ENCODE data around the gene DNTTIP2.

DNTTIP2 gene

GRCh38 chr1:93817819-93818569 lies 61.0 kb downstream of the DNTTIP2 start:
- Histone ChIP-seq H3K4me1 (ENCODE audit: control insufficient read depth in 1 of 2, insufficient read depth in 2 of 2, low read length in 2 of 2) (peaks cover 5 to 16% of the 10 kb centered on the region in 2 donors), H3K4me3 (ENCODE audit: low read depth in 1 of 2, low read length in 2 of 2) (no peak overlapping the region), H3K27me3 (ENCODE audit: low read depth, low read length) (no peaks in the 10 kb centered on the region), H3K27ac (ENCODE audit: low read length) (no peak overlapping the region), H3K36me3 (ENCODE audit: control insufficient read depth in 1 of 2, insufficient read depth in 2 of 2, low read length in 2 of 2) (no peaks in the 10 kb centered on the region), H3K9me3 (ENCODE audit: control insufficient read depth in 1 of 2, low read length in 2 of 2) (no peaks in the 10 kb centered on the region)

GRCh38 chr1:93816970-93817678 lies 61.9 kb downstream of the DNTTIP2 start:
- no peak overlapping the region for H3K4me3 ChIP-seq (ENCODE audit: low read depth in 1 of 2, low read length in 2 of 2)
- H3K4me1 ChIP-seq (ENCODE audit: control insufficient read depth in 1 of 2, insufficient read depth in 2 of 2, low read length in 2 of 2), result peaks cover 5 to 16% of the 10 kb centered on the region in 2 donors
- H3K27me3 ChIP-seq (ENCODE audit: low read depth, low read length), result no peaks in the 10 kb centered on the region
- H3K36me3 ChIP-seq (ENCODE audit: control insufficient read depth in 1 of 2, insufficient read depth in 2 of 2, low read length in 2 of 2), result no peaks in the 10 kb centered on the region
- no peaks in the 10 kb centered on the region for H3K9me3 ChIP-seq (ENCODE audit: control insufficient read depth in 1 of 2, low read length in 2 of 2)
- peak overlapping the region; percentile 8 for H3K27ac ChIP-seq (ENCODE audit: low read length)

Measured in muscle layer of duodenum (tissue), 2 donors.